Small intestine (tissue), 7 donors: ENCODE results near the gene CLIC6. TPM values are rescaled to one million over a fixed set of nuclear protein-coding genes. Genes with fewer than 3 reads are reported as not detected.
A peak's percentile ranks its signal among the peaks of the same experiment; 100 is the strongest.

Experiments used
- DNase-seq, 2 donors: peaks; one replicate each; pipeline versions ENCODE4 v3.0.0 to v3.0.0-alpha.2; 2013
- FAIRE-seq: peaks from 2 replicates; lab custom pipeline; 2012; peaks lifted over from hg19 to GRCh38; lab: Jason Lieb, UNC
- H3K27ac ChIP-seq, 3 donors: one replicate each; pipeline ENCODE4 v1.5.1; 2013; ENCODE audit warnings: low read length in 2 of 3, mild to moderate bottlenecking in 2 of 3, control low read depth in 1 of 3, inconsistent platforms in 1 of 3, low read depth in 1 of 3, moderate library complexity in 1 of 3
- H3K27me3 ChIP-seq, 3 donors: one replicate each; pipeline ENCODE4 v1.6.1; 2013; ENCODE audit warnings: low read length in 3 of 3, inconsistent platforms in 1 of 3; ENCODE audit not compliant: control insufficient read depth in 3 of 3, insufficient read depth in 3 of 3
- H3K36me3 ChIP-seq, 3 donors: one replicate each; pipeline ENCODE4 v1.6.1; 2013; ENCODE audit warnings: low read length in 3 of 3, inconsistent platforms in 1 of 3, low read depth in 1 of 3, mild to moderate bottlenecking in 1 of 3, moderate library complexity in 1 of 3; ENCODE audit not compliant: control insufficient read depth in 3 of 3, insufficient read depth in 2 of 3
- H3K4me1 ChIP-seq, 3 donors: one replicate each; pipeline ENCODE4 v1.6.1; 2013; ENCODE audit warnings: low read length in 2 of 3, inconsistent platforms in 1 of 3, low read depth in 1 of 3, mild to moderate bottlenecking in 1 of 3, moderate library complexity in 1 of 3; ENCODE audit not compliant: control insufficient read depth in 3 of 3, insufficient read depth in 2 of 3
- H3K4me3 ChIP-seq, 3 donors: one replicate each; pipeline ENCODE4 v1.5.1; 2013; ENCODE audit warnings: low read length in 3 of 3, control low read depth in 1 of 3, inconsistent platforms in 1 of 3, low read depth in 1 of 3, mild to moderate bottlenecking in 1 of 3, moderate library complexity in 1 of 3
- H3K9me3 ChIP-seq, 2 donors: one replicate each; pipeline ENCODE4 v1.6.1; 2013; ENCODE audit warnings: low read depth in 1 of 2, low read length in 1 of 2; ENCODE audit not compliant: control insufficient read depth in 2 of 2, insufficient read depth in 1 of 2
- WGBS, 3 donors: extraction: QIAGEN DNeasy Blood & Tissue Kit; methylation state at CpG; one replicate each; pipeline ENCODE4 v1.1.7; 2013; 5-methylcytosine and 5-hydroxymethylcytosine counted together
- polyA plus RNA-seq, 4 donors: library from polyadenylated mRNA; stranded (reverse) in 3 of 4; unstranded in 1 of 4; fragments of 200-250 nt in 3 of 4; fragments of 120-200 nt in 1 of 4; gene quantifications; one replicate each; pipeline versions ENCODE4 v1.2.1 to v1.2.3, GENCODE V29; 2013
- donor health status: healthy with polysubstance abuse.
- donor health status: control.
- donor health status: control.
- donor health status: Bipolar disorder and iron deficiency.
- donor health status: healthy.

The CLIC6 gene
- polyA plus RNA-seq, 4 donors = 0.22 to 13.8 (median 2.0) TPM

GRCh38 chr21:34647555-34647954 is 21.2 kb upstream of the CLIC6 start:
- Histone ChIP-seq H3K9me3 (no peaks in the 10 kb centered on the region), H3K4me3 (no peak overlapping the region), H3K36me3 (no peaks in the 10 kb centered on the region), H3K27me3 (peaks cover 0 to under 1% (median 0%) of the 10 kb centered on the region in 3 donors), H3K4me1 (peaks cover 0 to 24% (median 0%) of the 10 kb centered on the region in 3 donors), H3K27ac (no peak overlapping the region)
- no peak for FAIRE-seq
- 64 to 81% (median 71%) methylated on average over 6 of the region's 6 CpGs for WGBS, 3 donors
- DNase-seq = no peak

- whole genome bisulfite sequencing, 3 donors = 71 to 77% (median 72%) methylated on average over 6 of the region's 6 CpGs
- FAIRE-seq = no peak
Measured at GRCh38 chr21:34648739-34649297, 20.0 kb upstream of the CLIC6 start.

GRCh38 chr21:34649400-34649799 is 19.4 kb upstream of the CLIC6 start:
- no peak for FAIRE-seq
- DNase-seq = peak; percentile 37 to 43
- WGBS, 3 donors = 38 to 71% (median 45%) methylated on average over 3 of the region's 3 CpGs

More at GRCh38 chr21:34648739-34649297, 20.0 kb upstream of the CLIC6 start:
- peaks cover 0 to 30% (median 0%) of the 10 kb centered on the region in 3 donors for H3K4me1 ChIP-seq
- no peak for DNase-seq
- H3K27me3 ChIP-seq = peaks cover 0 to 2% (median 0%) of the 10 kb centered on the region in 3 donors
- no peaks in the 10 kb centered on the region for H3K36me3 ChIP-seq
- no peaks in the 10 kb centered on the region for H3K9me3 ChIP-seq
- no peak overlapping the region for H3K4me3 ChIP-seq
- H3K27ac ChIP-seq = no peak overlapping the region

GRCh38 chr21:34650861-34651431 is 17.8 kb upstream of the CLIC6 start:
- H3K27me3 ChIP-seq = peaks cover 0 to 2% (median 0%) of the 10 kb centered on the region in 3 donors
- no peaks in the 10 kb centered on the region for H3K36me3 ChIP-seq
- DNase-seq = peak in 1 of 2 donors; percentile 30
- H3K27ac ChIP-seq = no peak overlapping the region
- no peaks in the 10 kb centered on the region for H3K9me3 ChIP-seq
- peaks cover 0 to 21% (median 0%) of the 10 kb centered on the region in 3 donors for H3K4me1 ChIP-seq
- no peak for FAIRE-seq
- H3K4me3 ChIP-seq = no peak overlapping the region
- WGBS, 3 donors = 6 to 26% (median 16%) methylated on average over 1 of the region's 1 CpG

More at GRCh38 chr21:34649400-34649799, 19.4 kb upstream of the CLIC6 start:
- H3K9me3 ChIP-seq = no peaks in the 10 kb centered on the region
- H3K36me3 ChIP-seq = no peaks in the 10 kb centered on the region
- peaks cover 0 to 30% (median 0%) of the 10 kb centered on the region in 3 donors for H3K4me1 ChIP-seq
- no peak overlapping the region for H3K4me3 ChIP-seq
- H3K27me3 ChIP-seq = peaks cover 0 to 2% (median 0%) of the 10 kb centered on the region in 3 donors
- H3K27ac ChIP-seq = no peak overlapping the region

GRCh38 chr21:34651642-34652041 is 17.2 kb upstream of the CLIC6 start:
- DNase-seq (no peak), FAIRE-seq (no peak)
- H3K27me3 ChIP-seq = peaks cover 0 to 2% (median 0%) of the 10 kb centered on the region in 3 donors
- H3K4me3 ChIP-seq = no peak overlapping the region
- no peak overlapping the region for H3K27ac ChIP-seq
- H3K36me3 ChIP-seq = no peaks in the 10 kb centered on the region
- H3K4me1 ChIP-seq = peaks cover 0 to 21% (median 0%) of the 10 kb centered on the region in 3 donors
- 90 to 91% (median 91%) methylated on average over 1 of the region's 1 CpG for WGBS, 3 donors
- no peaks in the 10 kb centered on the region for H3K9me3 ChIP-seq

- Histone ChIP-seq H3K4me1 (peaks cover 0 to 21% (median 0%) of the 10 kb centered on the region in 3 donors), H3K27ac (no peak overlapping the region), H3K4me3 (no peak overlapping the region), H3K9me3 (no peaks in the 10 kb centered on the region), H3K27me3 (peaks cover 0 to 2% (median 0%) of the 10 kb centered on the region in 3 donors), H3K36me3 (no peaks in the 10 kb centered on the region)
- DNase-seq (no peak), FAIRE-seq (no peak)
- WGBS, 3 donors = 89 to 94% (median 92%) methylated on average over 6 of the region's 6 CpGs
Measured at GRCh38 chr21:34653522-34653921, 15.3 kb upstream of the CLIC6 start.

GRCh38 chr21:34661848-34662247 is 6.9 kb upstream of the CLIC6 start:
- Histone ChIP-seq H3K36me3 (no peaks in the 10 kb centered on the region), H3K27ac (no peak overlapping the region), H3K27me3 (peaks cover 0 to 4% (median 0%) of the 10 kb centered on the region in 3 donors), H3K4me3 (no peak overlapping the region), H3K4me1 (no peaks in the 10 kb centered on the region), H3K9me3 (peaks cover 0 to 14% of the 10 kb centered on the region in 2 donors)
- FAIRE-seq (no peak), DNase-seq (no peak)

GRCh38 chr21:34667761-34668160 is 1.0 kb upstream of the CLIC6 start:
- H3K36me3 ChIP-seq = no peaks in the 10 kb centered on the region
- H3K4me1 ChIP-seq = peaks cover 0 to 12% (median 0%) of the 10 kb centered on the region in 3 donors
- H3K4me3 ChIP-seq = no peak overlapping the region
- H3K27ac ChIP-seq = no peak overlapping the region
- H3K27me3 ChIP-seq = peaks cover 7 to 22% (median 9%) of the 10 kb centered on the region in 3 donors
- no peak for FAIRE-seq
- no peak for DNase-seq
- 49 to 72% (median 49%) methylated on average over 3 of the region's 3 CpGs for WGBS, 3 donors
- H3K9me3 ChIP-seq = no peaks in the 10 kb centered on the region
